Measurements from ENCODE around the gene CAMK1D. TPM values are rescaled to one million over a fixed set of nuclear protein-coding genes. Genes with fewer than 3 reads are reported as not detected.

CAMK1D gene
- total and polyA plus RNA-seq, 10 of the 15 experiments (the other 5 are each of a cell fraction or from before 2014, with no cell fraction given): 2.1 to 35.5 (median 14.7) TPM

DNA sequence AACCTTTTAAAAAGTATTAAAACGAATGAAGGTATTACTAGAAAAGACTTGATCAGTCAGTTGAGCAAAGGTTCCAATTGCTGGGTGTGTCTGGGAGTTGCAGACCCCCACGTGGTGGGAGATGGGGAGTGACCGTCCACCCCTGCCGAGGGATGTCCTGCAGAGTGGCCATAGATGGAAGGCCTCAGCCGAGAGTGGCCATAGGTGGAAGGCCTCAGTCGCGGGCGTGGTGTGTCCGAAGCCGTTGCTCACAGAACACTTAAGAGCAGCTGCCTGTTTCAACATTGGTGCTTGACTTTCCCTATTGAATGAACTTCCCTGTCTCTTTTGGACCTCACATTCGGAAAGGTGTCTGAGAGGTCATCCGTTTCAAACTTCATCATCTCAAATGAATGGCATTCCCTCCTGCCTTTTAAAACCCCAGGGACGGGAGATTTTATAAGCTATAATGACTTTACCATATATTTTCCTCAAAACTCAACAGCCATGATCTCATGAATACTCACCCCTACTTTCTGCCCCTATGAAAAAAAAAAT, 69.4 kb downstream of the CAMK1D start:
- H3K9me3 ChIP-seq (replicated peaks; ENCODE audit: control insufficient read depth, insufficient read depth, low read length): no peaks in the 10 kb centered on the region
- no peak overlapping the region for H3K4me2 ChIP-seq (ENCODE audit: control insufficient read depth, insufficient read depth)

More for the DNA sequence above, 69.4 kb downstream of the CAMK1D start:
- WGBS (ENCODE audit: insufficient coverage, insufficient replicate concordance, low lambda C conversion rate, missing lambda C conversion rate): 87% methylated on average over 13 of the region's 13 CpGs
- ChIA-PET SMC1A (ENCODE audit: uncharacterized antibody, unreplicated experiment) (interaction anchor here (0.9 to 2.3 kb wide), 3 partner anchors 11 to 67 kb away, joined by 3 to 6 read pairs (median 4); no protein-coding TSS in a partner anchor), RAD21 (ENCODE audit: unreplicated experiment) (no interaction called here), POLR2A (no interaction called here), CTCF (interaction anchor here (1.0 kb wide), 1 partner anchor 204 kb away, joined by 3 read pairs; no protein-coding TSS in a partner anchor)
- FAIRE-seq: no peak
- Histone ChIP-seq H3K27ac (ENCODE audit: control insufficient read depth, insufficient read depth) (no peak overlapping the region), H3K4me3 (no peak overlapping the region), H3K27me3 (replicated peaks in 1 of 2; ENCODE audit: control insufficient read depth in 2 of 2, insufficient read depth in 2 of 2, low read length in 1 of 2) (no peaks in the 10 kb centered on the region), H3K36me3 (ENCODE audit: control insufficient read depth in 2 of 2, insufficient read depth in 2 of 2, low read length in 1 of 2) (no peaks in the 10 kb centered on the region), H2AFZ (ENCODE audit: control insufficient read depth, low read depth, low read length) (no peak overlapping the region), H3K9ac (ENCODE audit: control insufficient read depth, insufficient read depth, low read length) (no peak overlapping the region), H3K79me2 (ENCODE audit: control insufficient read depth, insufficient read depth, low read length) (peaks cover 2% of the 10 kb centered on the region), H4K20me1 (ENCODE audit: control insufficient read depth, insufficient read depth) (no peaks in the 10 kb centered on the region), H3K4me1 (ENCODE audit: control insufficient read depth, insufficient read depth, low read length) (peaks cover 6% of the 10 kb centered on the region; the same call in 1 of the 2 replicates)
- intact Hi-C loops (cut with micrococcal nuclease; ENCODE audit: unreplicated experiment) (no loop called here), in situ Hi-C loops (cut with MboI) (no loop called here)
- no TSS peak for BruUV-seq (replicated peaks)
- no peak for DNase-seq (ENCODE audit: low read depth, low spot score)
- TF ChIP-seq ATF2 (IDR thresholded peaks at IDR 0.05; ENCODE audit: low read length) (no peak), ETV6 (conservative IDR thresholded peaks at IDR 0.05 in 1 of 2, IDR thresholded peaks at IDR 0.05 in 1 of 2; ENCODE audit: borderline replicate concordance in 1 of 2, low read depth in 1 of 2) (no peak), HDAC2 (IDR thresholded peaks at IDR 0.05) (no peak), BCL11A (IDR thresholded peaks at IDR 0.05; ENCODE audit: low read depth, low read length) (no peak), ZBTB40 (IDR thresholded peaks at IDR 0.05; ENCODE audit: borderline replicate concordance) (no peak), ATF3 (IDR thresholded peaks at IDR 0.05; ENCODE audit: borderline replicate concordance, extremely low read depth, low read depth, low read length) (no peak), ZNF274 (IDR thresholded peaks at IDR 0.05; ENCODE audit: insufficient read depth, insufficient read length) (no peak)
- no peak for ATAC-seq

All from GM12878 (cell line).